Psoas muscle (tissue), 8 donors: Measurements from ENCODE around the gene NLRP6. TPM values are rescaled to one million over a fixed set of nuclear protein-coding genes. Genes with fewer than 3 reads are reported as not detected.
A peak's percentile ranks its signal among the peaks of the same experiment; 100 is the strongest.

ENCODE experiments used
- ATAC-seq, 4 donors: fragments of 200-7000 bp; cut with Tn5 transposase; one replicate each; pipeline ENCODE4 v1.9.1; 2020; ENCODE audit warnings: moderate library complexity in 3 of 4, mild to moderate bottlenecking in 2 of 4
- DNase-seq, 2 donors: peaks; one replicate each; pipeline ENCODE4 v3.0.0-alpha.2; 2020
- H3K27ac ChIP-seq: fragments of 200-600 bp; one replicate; pipeline ENCODE4 v1.8.0; 2022
- H3K27me3 ChIP-seq, 3 donors: fragments of 200-600 bp in 1 of 3; one replicate each; pipeline versions ENCODE4 v1.6.1 to v1.8.0; 2013 to 2022; ENCODE audit warnings: low read length in 2 of 3, mild to moderate bottlenecking in 2 of 3, moderate library complexity in 1 of 3; ENCODE audit not compliant: insufficient read depth in 3 of 3
- H3K36me3 ChIP-seq, 2 donors: fragments of 200-600 bp in 1 of 2; one replicate each; pipeline versions ENCODE4 v1.6.1 to v1.8.0; 2013 to 2022; ENCODE audit warnings: low read depth in 1 of 2, mild to moderate bottlenecking in 1 of 2, moderate library complexity in 1 of 2; ENCODE audit not compliant: insufficient read depth in 1 of 2
- H3K4me1 ChIP-seq: fragments of 200-600 bp; one replicate; pipeline ENCODE4 v1.8.0; 2022
- H3K4me3 ChIP-seq: fragments of 200-600 bp; one replicate; pipeline ENCODE4 v1.8.0; 2022; ENCODE audit warnings: mild to moderate bottlenecking
- H3K9me3 ChIP-seq: fragments of 200-600 bp; one replicate; pipeline ENCODE4 v1.8.0; 2022
- CTCF ChIP-seq: fragments of 200-600 bp; IDR thresholded peaks from one replicate; pipeline ENCODE4 v1.8.0; 2022; ENCODE audit warnings: antibody characterized with exemption
- WGBS, 3 donors: extraction: QIAGEN DNeasy Blood & Tissue Kit; methylation state at CpG; one replicate each; pipeline versions ENCODE4 v1.1.6 to v1.1.7; 2013; 5-methylcytosine and 5-hydroxymethylcytosine counted together
- intact Hi-C, 2 donors: fragments of 100-400 bp; cut with DNase I; formaldehyde crosslinking; loops; one replicate each; pipeline versions ENCODE4 v1.11.0 to v1.14.2; 2022
- polyA plus RNA-seq, 3 donors: library from polyadenylated mRNA; stranded (reverse); fragments of 200-250 nt; gene quantifications; one replicate each; pipeline ENCODE4 v1.2.3, GENCODE V29; 2013
- total RNA-seq, 4 donors: library from RNA; stranded (reverse); fragmentation: NEBNext Ultra II Directional in 2 of 4; extraction: Animal tissue kit (Norgen Biotek cat#: 25700) in 2 of 4; gene quantifications; one replicate each; pipeline versions ENCODE4 v1.2.1 to v1.2.4, GENCODE V29; 2021 to 2023
- donor health status: healthy with polysubstance abuse.
- donor health status: DM: no; HTN: no; CAD: no; lungs with moderate emphysema.
- donor health status: Bipolar disorder and iron deficiency.
- donor health status: healthy.
- donor health status: DM: yes; HTN: yes; CAD: no.
- donor health status: DM: no; HTN: no; CAD: no.
- donor health status: DM: no; HTN: no; CAD: no.
- donor health status: DM: yes; HTN: yes; CAD: no.

Gene NLRP6
- total and polyA plus RNA-seq, 7 donors = 0.03 to 0.17 (median 0.07) TPM; not detected in 3

- Histone ChIP-seq H3K4me1 (no peaks in the 10 kb centered on the region), H3K4me3 (no peak overlapping the region), H3K9me3 (no peaks in the 10 kb centered on the region), H3K27me3 (no peaks in the 10 kb centered on the region), H3K27ac (no peak overlapping the region), H3K36me3 (peaks cover 6 to 48% of the 10 kb centered on the region in 2 donors)
- 80 to 92% (median 91%) methylated on average over 5 of the region's 5 CpGs for WGBS, 3 donors
- DNase-seq = no peak
- intact Hi-C loops = no loop called here
- no peak for TF ChIP-seq CTCF
- peak in 3 of 4 donors; percentile 25 to 29 (median 26) for ATAC-seq
Measured at GRCh38 chr11:253886-254270, 24.3 kb upstream of the NLRP6 start.

- no peak overlapping the region for H3K27ac ChIP-seq
- H3K9me3 ChIP-seq = no peaks in the 10 kb centered on the region
- H3K36me3 ChIP-seq = peaks cover 6 to 35% of the 10 kb centered on the region in 2 donors
- DNase-seq (no peak), ATAC-seq (no peak)
- no peaks in the 10 kb centered on the region for H3K4me1 ChIP-seq
- WGBS, 3 donors = 63 to 68% (median 65%) methylated on average over 3 of the region's 3 CpGs
- H3K4me3 ChIP-seq = no peak overlapping the region
- intact Hi-C loops = no loop called here
- no peak for TF ChIP-seq CTCF
- no peaks in the 10 kb centered on the region for H3K27me3 ChIP-seq
Measured at GRCh38 chr11:255176-255575, 23.0 kb upstream of the NLRP6 start.

- H3K4me1 ChIP-seq = no peaks in the 10 kb centered on the region
- intact Hi-C loops = no loop called here
- DNase-seq = no peak
- no peak overlapping the region for H3K27ac ChIP-seq
- peaks cover 6 to 29% of the 10 kb centered on the region in 2 donors for H3K36me3 ChIP-seq
- no peak for ATAC-seq
- H3K4me3 ChIP-seq = no peak overlapping the region
- WGBS, 3 donors = 90 to 100% (median 96%) methylated on average over 2 of the region's 2 CpGs
- no peaks in the 10 kb centered on the region for H3K27me3 ChIP-seq
- no peak for TF ChIP-seq CTCF
- no peaks in the 10 kb centered on the region for H3K9me3 ChIP-seq
Measured at GRCh38 chr11:255816-256215, 22.4 kb upstream of the NLRP6 start.

- Histone ChIP-seq H3K36me3 (peaks cover 5 to 16% of the 10 kb centered on the region in 2 donors), H3K27me3 (no peaks in the 10 kb centered on the region), H3K4me3 (no peak overlapping the region), H3K4me1 (no peaks in the 10 kb centered on the region), H3K27ac (no peak overlapping the region), H3K9me3 (no peaks in the 10 kb centered on the region)
- intact Hi-C loops = no loop called here
- 82 to 86% (median 84%) methylated on average over 14 of the region's 14 CpGs for WGBS, 3 donors
- no peak for ATAC-seq
- TF ChIP-seq CTCF = no peak
- no peak for DNase-seq
Measured at GRCh38 chr11:256952-257737, 21.1 kb upstream of the NLRP6 start.
